ENCODE results near the gene U2AF2. TPM values are rescaled to one million over a fixed set of nuclear protein-coding genes. Genes with fewer than 3 reads are reported as not detected.

Gene U2AF2
- total and polyA plus RNA-seq, 9 of the 15 experiments (the other 6 are each of a cell fraction or from before 2014, with no cell fraction given), result 3.0 to 331 (median 157) TPM

GRCh38 chr19:55632463-55632834 lies 22.4 kb upstream of the U2AF2 start (continued):
- TF ChIP-seq CTCF (IDR thresholded peaks at IDR 0.05 in 2 of 3, conservative IDR thresholded peaks at IDR 0.05 in 1 of 3; ENCODE audit: insufficient read depth in 2 of 3, low read depth in 1 of 3, low read length in 3 of 3), result peak; percentile 86 to 94 (median 90)
- no peak for TF ChIP-seq ZNF277 (CRISPR knock-in tag; IDR thresholded peaks at IDR 0.05; ENCODE audit: borderline replicate concordance)
- TF ChIP-seq ILF3 (IDR thresholded peaks at IDR 0.05; ENCODE audit: borderline replicate concordance), result no peak
- no peak for TF ChIP-seq ZNF280B (CRISPR knock-in tag; IDR thresholded peaks at IDR 0.05)
- no peak for TF ChIP-seq PTTG1 (tag; IDR thresholded peaks at IDR 0.05; ENCODE audit: low read depth)
- TF ChIP-seq ZNF184 (CRISPR knock-in tag; IDR thresholded peaks at IDR 0.05), result no peak
- no peak for TF ChIP-seq ZBTB40 (IDR thresholded peaks at IDR 0.05)
- no peak for TF ChIP-seq ZBTB40 (CRISPR knock-in tag; IDR thresholded peaks at IDR 0.05)
- no peak for TF ChIP-seq PHF20 (IDR thresholded peaks at IDR 0.05; ENCODE audit: partially characterized antibody)
- no peak for TF ChIP-seq FOXO4 (CRISPR knock-in tag; IDR thresholded peaks at IDR 0.05)
- TF ChIP-seq POLR2AphosphoS2 (IDR thresholded peaks at IDR 0.05; ENCODE audit: low read length), result no peak
- no peak for TF ChIP-seq CCNT2 (IDR thresholded peaks at IDR 0.05; ENCODE audit: borderline replicate concordance, extremely low read depth, insufficient read length, low read depth, low read length)
- peak; percentile 16; the same call in 1 of the 2 replicates for TF ChIP-seq ESRRA (IDR thresholded peaks at IDR 0.05; ENCODE audit: borderline replicate concordance, low read depth)

All from K562 (cell line).